SU-DHL-6 (cell line): ENCODE measurements around the gene ERBB4.

Experiments
- H2AFZ ChIP-seq: fragments of 200-600 bp; sonication (generic); 2 replicates; pipeline ENCODE4 v1.6.1; 2014; ENCODE audit warnings: low read depth, mild to moderate bottlenecking, moderate library complexity, mixed read lengths, antibody characterized with exemption, low read length; ENCODE audit not compliant: severe bottlenecking
- H3F3A ChIP-seq: fragments of 200-600 bp; shearing (Covaris generic); 2 replicates; pipeline ENCODE4 v1.6.0; 2016; ENCODE audit warnings: antibody characterized with exemption, mild to moderate bottlenecking; ENCODE audit not compliant: insufficient read depth
- H3K27ac ChIP-seq: fragments of 200-600 bp; sonication (generic); 2 replicates; pipeline ENCODE4 v1.5.1; 2016; ENCODE audit warnings: low read depth, mild to moderate bottlenecking, low read length, moderate library complexity, mixed read lengths
- H3K27me3 ChIP-seq: fragments of 200-600 bp; sonication (generic), shearing (Covaris generic); 2 replicates; pipeline ENCODE4 v1.6.0; 2014; ENCODE audit warnings: mild to moderate bottlenecking, low read length
- H3K36me3 ChIP-seq: fragments of 200-600 bp; sonication (generic); 2 replicates; pipeline ENCODE4 v1.6.1; 2014; ENCODE audit warnings: mild to moderate bottlenecking, low read length, mixed read lengths
- H3K4me2 ChIP-seq: fragments of 300-600, 200-600 bp; shearing (Covaris generic), sonication (generic); 2 replicates; pipeline ENCODE4 v1.6.0; 2014; ENCODE audit warnings: low read length, low read depth, mild to moderate bottlenecking; ENCODE audit not compliant: poor library complexity, severe bottlenecking
- H3K4me3 ChIP-seq: fragments of 200-600 bp; sonication (generic); 2 replicates; pipeline ENCODE4 v1.5.1; 2014; ENCODE audit warnings: antibody characterized with exemption, low read length, mild to moderate bottlenecking, mixed read lengths; ENCODE audit not compliant: insufficient read depth, poor library complexity, severe bottlenecking
- H3K79me2 ChIP-seq: fragments of 200-600 bp; sonication (generic); 2 replicates; pipeline ENCODE4 v1.6.1; 2014; ENCODE audit warnings: mild to moderate bottlenecking, low read length, moderate library complexity; ENCODE audit not compliant: insufficient read depth
- H3K9ac ChIP-seq: fragments of 200-600 bp; sonication (generic); 2 replicates; pipeline ENCODE4 v1.7.0; 2014; ENCODE audit warnings: mild to moderate bottlenecking, low read length
- H3K9me2 ChIP-seq: fragments of 200-600 bp; sonication (generic); replicated peaks from 2 replicates; pipeline ENCODE4 v1.6.1; 2014; ENCODE audit warnings: low read length; ENCODE audit not compliant: insufficient read depth
- H3K9me3 ChIP-seq: fragments of 200-600 bp; sonication (generic); 2 replicates; pipeline ENCODE4 v1.6.1; 2014; ENCODE audit warnings: low read length, mixed read lengths; ENCODE audit not compliant: insufficient read depth
- H4K20me1 ChIP-seq: fragments of 200-600 bp; sonication (generic); 2 replicates; pipeline ENCODE4 v1.6.1; 2014; ENCODE audit warnings: low read depth, mild to moderate bottlenecking, antibody characterized with exemption, low read length, moderate library complexity, mixed read lengths
- CTCF ChIP-seq: fragments of 200-600 bp; sonication (generic); IDR thresholded peaks from one replicate; pipeline ENCODE4 v1.5.1; 2017; ENCODE audit warnings: antibody characterized with exemption, mild to moderate bottlenecking, low read length, moderate library complexity; ENCODE audit not compliant: insufficient read depth, poor library complexity, severe bottlenecking
- EZH2phosphoT487 ChIP-seq: fragments of 200-600 bp; sonication (generic), shearing (Covaris generic); conservative IDR thresholded peaks from 2 replicates; pipeline ENCODE4 v1.6.1; 2018; ENCODE audit warnings: mild to moderate bottlenecking, antibody characterized with exemption, low read length, moderate library complexity, mixed read lengths

Gene ERBB4

GRCh38 chr2:211948932-211949331, 589.7 kb downstream of the ERBB4 start:
- no peak overlapping the region for H3K4me3 ChIP-seq
- H3K9me3 ChIP-seq, result no peaks in the 10 kb centered on the region
- no peak for TF ChIP-seq CTCF
- TF ChIP-seq EZH2phosphoT487, result no peak
- no peaks in the 10 kb centered on the region for H4K20me1 ChIP-seq
- no peak overlapping the region for H3K27ac ChIP-seq
- H3K36me3 ChIP-seq, result no peaks in the 10 kb centered on the region
- no peaks in the 10 kb centered on the region for H3F3A ChIP-seq
- H3K27me3 ChIP-seq, result no peaks in the 10 kb centered on the region
- H2AFZ ChIP-seq, result no peak overlapping the region
- H3K79me2 ChIP-seq, result no peaks in the 10 kb centered on the region
- no peak overlapping the region for H3K4me2 ChIP-seq
- H3K9me2 ChIP-seq, result no peaks in the 10 kb centered on the region
- no peak overlapping the region for H3K9ac ChIP-seq

GRCh38 chr2:211946960-211947359, 591.6 kb downstream of the ERBB4 start:
- H3K4me3 ChIP-seq, result no peak overlapping the region
- no peaks in the 10 kb centered on the region for H3K9me2 ChIP-seq
- H4K20me1 ChIP-seq, result no peaks in the 10 kb centered on the region
- TF ChIP-seq EZH2phosphoT487, result no peak
- TF ChIP-seq CTCF, result no peak
- no peak overlapping the region for H3K4me2 ChIP-seq
- H3K27me3 ChIP-seq, result no peaks in the 10 kb centered on the region
- H3K79me2 ChIP-seq, result no peaks in the 10 kb centered on the region
- H3K9ac ChIP-seq, result no peak overlapping the region
- no peaks in the 10 kb centered on the region for H3K9me3 ChIP-seq
- H2AFZ ChIP-seq, result no peak overlapping the region
- H3F3A ChIP-seq, result no peaks in the 10 kb centered on the region
- H3K36me3 ChIP-seq, result no peaks in the 10 kb centered on the region
- H3K27ac ChIP-seq, result no peak overlapping the region

GRCh38 chr2:211944572-211944971, 594.0 kb downstream of the ERBB4 start:
- Histone ChIP-seq H3K9me2 (no peaks in the 10 kb centered on the region), H3F3A (no peaks in the 10 kb centered on the region), H4K20me1 (no peaks in the 10 kb centered on the region), H3K4me2 (no peak overlapping the region), H3K9ac (no peak overlapping the region), H3K9me3 (no peaks in the 10 kb centered on the region), H3K79me2 (no peaks in the 10 kb centered on the region), H2AFZ (no peak overlapping the region), H3K36me3 (no peaks in the 10 kb centered on the region), H3K27ac (no peak overlapping the region), H3K4me3 (no peak overlapping the region), H3K27me3 (no peaks in the 10 kb centered on the region)
- TF ChIP-seq EZH2phosphoT487 (no peak), CTCF (no peak)
